K562 (cell line): ENCODE data around the gene PMIS2. TPM values are rescaled to one million over a fixed set of nuclear protein-coding genes. Genes with fewer than 3 reads are reported as not detected.

Source experiments
- ATAC-seq: fragments of 200-7000 bp; cut with Tn5 transposase; 3 replicates; pipeline ENCODE4 v1.9.1; 2020; ENCODE audit warnings: moderate library complexity
- BruUV-seq: library from RNA; stranded (reverse); fragments of 400-500 nt; replicated peaks from 2 replicates; lab custom pipeline; 2021; lab: Mats Ljungman, UMichigan
- CTCF ChIA-PET: fragments of 300-600 bp; formaldehyde crosslinking; extraction: SDS; loops from one replicate; lab custom pipeline; 2021; ENCODE audit warnings: low intra/inter-chr PET ratio; lab: Yijun Ruan, JAX
- POLR2A ChIA-PET: fragments of 300-600, 350-650 bp; sonication (Branson Sonifier 250); formaldehyde crosslinking; extraction: SDS; loops from one replicate; lab custom pipeline; 2021; ENCODE audit warnings: antibody characterized with exemption, inconsistent platforms; lab: Yijun Ruan, JAX
- DNase-seq, 4 experiments: peaks; one replicate each; pipeline versions ENCODE4 v3.0.0 to v3.0.0-alpha.2; 2011 to 2018; ENCODE audit warnings: low spot score in 3 of 4, mixed read lengths in 3 of 4; ENCODE audit errors: extremely low read depth in 1 of 4
- FAIRE-seq: peaks from 2 replicates; lab custom pipeline; 2011; peaks lifted over from hg19 to GRCh38; lab: Jason Lieb, UNC
- H2AFZ ChIP-seq: 2 replicates; pipeline ENCODE4 v1.6.0; 2011; ENCODE audit warnings: low read depth, low read length, control low read depth, inconsistent platforms
- H3K27ac ChIP-seq: fragments of 200-600 bp; 3 replicates; pipeline ENCODE4 v1.8.0; 2011; ENCODE audit warnings: low read depth, mild to moderate bottlenecking, control low read depth, inconsistent platforms, low read length, moderate library complexity, mixed read lengths; ENCODE audit errors: extremely low read depth
- H3K27me3 ChIP-seq, 2 experiments: fragments of 300-600 bp in 1 of 2; 2 replicates in 1 of 2; 3 replicates in 1 of 2; pipeline versions ENCODE4 v1.6.0 to v1.8.0; 2011; ENCODE audit warnings: inconsistent platforms in 2 of 2, low read length in 2 of 2, mild to moderate bottlenecking in 1 of 2, mixed read lengths in 1 of 2, moderate library complexity in 1 of 2; ENCODE audit not compliant: control insufficient read depth in 2 of 2, insufficient read depth in 2 of 2
- H3K36me3 ChIP-seq: fragments of 300-600 bp; 3 replicates; pipeline ENCODE4 v1.8.0; 2011; ENCODE audit warnings: mild to moderate bottlenecking, low read length, inconsistent platforms; ENCODE audit not compliant: control insufficient read depth, insufficient read depth
- H3K4me1 ChIP-seq, 2 experiments: fragments of 200-600 bp in 1 of 2; replicated peaks in 1 of 2; 2 replicates in 1 of 2; 3 replicates in 1 of 2; pipeline versions ENCODE4 v1.5.1 to v1.8.0; 2011; ENCODE audit warnings: inconsistent platforms in 2 of 2, low read length in 2 of 2, mild to moderate bottlenecking in 1 of 2, mixed read lengths in 1 of 2, moderate library complexity in 1 of 2; ENCODE audit not compliant: control insufficient read depth in 2 of 2, insufficient read depth in 2 of 2
- H3K4me2 ChIP-seq: 2 replicates; pipeline ENCODE4 v1.6.1; 2011; ENCODE audit warnings: low read length, control low read depth, inconsistent platforms, mixed read lengths; ENCODE audit not compliant: insufficient read depth
- H3K4me3 ChIP-seq: fragments of 200-600 bp; sonication (generic), shearing (Covaris generic); 2 replicates; pipeline ENCODE4 v1.5.1; 2016; ENCODE audit warnings: control low read depth, inconsistent platforms
- H3K79me2 ChIP-seq: fragments of 200-600 bp; 3 replicates; pipeline ENCODE4 v1.8.0; 2011; ENCODE audit warnings: low read length, inconsistent platforms; ENCODE audit not compliant: control insufficient read depth, insufficient read depth
- H3K9ac ChIP-seq, 2 experiments: 2 replicates each; pipeline versions ENCODE4 v1.6.0 to v1.6.1; 2011; ENCODE audit warnings: low read depth in 2 of 2, low read length in 2 of 2, control low read depth in 1 of 2, inconsistent platforms in 1 of 2, mild to moderate bottlenecking in 1 of 2, mixed read lengths in 1 of 2; ENCODE audit not compliant: insufficient read depth in 1 of 2
- H3K9me1 ChIP-seq: one replicate; pipeline ENCODE4 v1.6.0; 2011; ENCODE audit warnings: inconsistent platforms, mild to moderate bottlenecking, low read length, moderate library complexity; ENCODE audit not compliant: control insufficient read depth, insufficient read depth
- H3K9me3 ChIP-seq: replicated peaks from 2 replicates; pipeline ENCODE4 v1.5.1; 2011; ENCODE audit warnings: low read depth, low read length, inconsistent platforms; ENCODE audit not compliant: control insufficient read depth, insufficient read depth
- H4K20me1 ChIP-seq: replicated peaks from 2 replicates; pipeline ENCODE4 v1.6.1; 2011; ENCODE audit warnings: low read length, inconsistent platforms, mixed read lengths; ENCODE audit not compliant: control insufficient read depth, insufficient read depth
- FOXP1 ChIP-seq: sonication (generic); formaldehyde crosslinking; IDR thresholded peaks from 2 replicates; pipeline ENCODE4 v1.8.0; 2022; ENCODE audit warnings: mild to moderate bottlenecking, missing genetic modification reagents
- GTF2A2 ChIP-seq: IDR thresholded peaks from 2 replicates; pipeline ENCODE4 v1.6.1; 2016; ENCODE audit warnings: mild to moderate bottlenecking, missing genetic modification characterization, missing compliant biosample characterization
- GTF2E2 ChIP-seq: fragments of 200-800 bp; sonication (Bioruptor generic); IDR thresholded peaks from 2 replicates; pipeline ENCODE4 v1.6.1; 2016; ENCODE audit warnings: missing genetic modification characterization, missing compliant biosample characterization
- HMGN3 ChIP-seq: IDR thresholded peaks from 2 replicates; pipeline ENCODE4 v1.6.1; 2011; ENCODE audit warnings: borderline replicate concordance, low read depth, mild to moderate bottlenecking, mixed read lengths, low read length; ENCODE audit not compliant: insufficient read length; ENCODE audit errors: extremely low read depth
- MCM2 ChIP-seq: fragments of 450-650 bp; IDR thresholded peaks from 2 replicates; pipeline ENCODE4 v1.6.1; 2017; ENCODE audit warnings: low read depth, mild to moderate bottlenecking
- MTA1 ChIP-seq: fragments of 450-650 bp; IDR thresholded peaks from 2 replicates; pipeline ENCODE4 v1.6.1; 2017; ENCODE audit warnings: borderline replicate concordance
- MYC ChIP-seq, 2 experiments: fragments of 250-450 bp in 1 of 2; sonication (Bioruptor Pico) in 1 of 2; IDR thresholded peaks; 2 replicates each; pipeline versions ENCODE4 v1.5.1 to v1.6.1; 2012 to 2021; ENCODE audit warnings: low read depth in 2 of 2, borderline replicate concordance in 1 of 2, improper control_type of control experiment in 1 of 2, low read length in 1 of 2, mild to moderate bottlenecking in 1 of 2, moderate library complexity in 1 of 2
- MYNN ChIP-seq, 2 experiments: sonication (generic); formaldehyde crosslinking in 1 of 2; IDR thresholded peaks; 2 replicates each; pipeline versions ENCODE4 v1.5.0 to v1.6.1; 2016 to 2020; ENCODE audit warnings: antibody characterized with exemption in 1 of 2, missing genetic modification reagents in 1 of 2
- NFIC ChIP-seq: fragments of 450-650 bp; IDR thresholded peaks from 2 replicates; pipeline ENCODE4 v1.6.1; 2017; ENCODE audit warnings: mild to moderate bottlenecking, inconsistent platforms
- RBFOX2 ChIP-seq: fragments of 200-400 bp; formaldehyde crosslinking; IDR thresholded peaks from 2 replicates; pipeline ENCODE4 v1.6.1; 2017; ENCODE audit warnings: low read depth, mild to moderate bottlenecking, low read length, moderate library complexity
- RBM39 ChIP-seq: fragments of 200-400 bp; formaldehyde crosslinking; optimal IDR thresholded peaks from 2 replicates; pipeline ENCODE3; 2018; ENCODE audit warnings: low read depth, low read length
- SMAD1 ChIP-seq: fragments of 150-350 bp; IDR thresholded peaks from 2 replicates; pipeline ENCODE4 v1.6.1; 2014; ENCODE audit warnings: low read length, low read depth; ENCODE audit not compliant: partially characterized antibody
- TBL1XR1 ChIP-seq, 2 experiments: IDR thresholded peaks; 2 replicates each; pipeline ENCODE4 v1.6.1; 2012; ENCODE audit warnings: improper control_type of control experiment in 2 of 2, low read length in 2 of 2, mild to moderate bottlenecking in 1 of 2
- TSC22D4 ChIP-seq: fragments of 450-650 bp; IDR thresholded peaks from 2 replicates; pipeline ENCODE4 v1.6.1; 2016; ENCODE audit warnings: missing genetic modification characterization, missing biosample characterization, control low read depth
- WGBS: fragments of 100-300 bp; shearing (Covaris generic); methylation state at CpG from one replicate; pipeline ENCODE4 v1.1.6; 2016; ENCODE audit warnings: low coverage, mixed read lengths; ENCODE audit not compliant: insufficient coverage; ENCODE audit errors: missing lambda C conversion rate; 5-methylcytosine and 5-hydroxymethylcytosine counted together
- in situ Hi-C: fragments of 300-500 bp; cut with MboI; formaldehyde crosslinking; loops from 4 replicates; pipeline ENCODE4 v1.15.0; 2018; ENCODE audit warnings: inconsistent platforms, mixed read lengths
- intact Hi-C: fragments of 100-400 bp; cut with micrococcal nuclease; formaldehyde crosslinking; loops from 2 replicates; pipeline ENCODE4 v1.14.2; 2022
- polyA plus RNA-seq, 8 experiments: library from polyadenylated mRNA; depleted of rRNA in 4 of 8; stranded (reverse) in 5 of 8; unstranded in 3 of 8; fragments of >200 nt; fragmentation: Nextera tagmentation in 2 of 8; fragmentation: Illumina TruSeq in 1 of 8; extraction: Ambion mirVana in 2 of 8; extraction: Trizol in 1 of 8; gene quantifications; 2 replicates each; pipeline versions ENCODE4 v1.2.1 to v1.2.3, GENCODE V29; 2011 to 2014; ENCODE audit warnings: inconsistent platforms in 1 of 8, missing spikeins in 1 of 8
- total RNA-seq, 7 experiments: library from RNA; depleted of rRNA in 6 of 7; stranded (reverse); fragments of >200 nt in 6 of 7; fragmentation: Illumina TruSeq in 2 of 7; extraction: Trizol in 2 of 7; gene quantifications; 2 replicates each; pipeline versions ENCODE4 v1.2.1 to v1.2.3, GENCODE V29; 2011 to 2021; ENCODE audit warnings: low replicate concordance in 1 of 7

The PMIS2 gene
- total and polyA plus RNA-seq, 9 of the 15 experiments (the other 6 are each of a cell fraction or from before 2014, with no cell fraction given) = not detected

- TF ChIP-seq SMAD1 = no peak
- TF ChIP-seq RBM39 = no peak
- no peak for TF ChIP-seq MCM2
- TF ChIP-seq NFIC = 0 out of 2 replicates have a peak, but pooled peaks have one; percentile 1
- peak; percentile 26 for TF ChIP-seq HMGN3
- no peak for TF ChIP-seq MYNN (IDR thresholded peaks at IDR 0.05)
- TF ChIP-seq MYNN (CRISPR knock-in tag; IDR thresholded peaks at IDR 0.05) = no peak
- no peak for TF ChIP-seq GTF2E2 (tag)
- 0 out of 2 replicates have a peak, but pooled peaks have one; percentile 1 for TF ChIP-seq FOXP1 (CRISPR knock-in tag)
- no peak for TF ChIP-seq MYC (IDR thresholded peaks at IDR 0.05; ENCODE audit: low read depth, low read length)
- 0 out of 2 replicates have a peak, but pooled peaks have one; percentile 20 for TF ChIP-seq MYC (CRISPR knock-in tag; IDR thresholded peaks at IDR 0.05; ENCODE audit: borderline replicate concordance, low read depth)
These were observed 40.1 kb upstream of the PMIS2 start (continued) for GRCh38 chr19:35545855-35546381.

GRCh38 chr19:35546532-35546931 lies 39.4 kb upstream of the PMIS2 start:
- Histone ChIP-seq H3K4me3 (peak overlapping the region; percentile 96), H3K9me1 (peaks cover 13% of the 10 kb centered on the region), H3K4me1 (peaks cover 16 to 44% of the 10 kb centered on the region in 2 experiments; a peak in 4 of 5 replicates), H3K9me3 (no peaks in the 10 kb centered on the region), H3K4me2 (peak overlapping the region; percentile 100), H4K20me1 (peaks cover 9% of the 10 kb centered on the region), H3K79me2 (peaks cover 36% of the 10 kb centered on the region), H3K36me3 (peaks cover 56% of the 10 kb centered on the region; the same call in 2 of the 3 replicates)
- DNase-seq (no peak), ATAC-seq (no peak), FAIRE-seq (peak; percentile 26)
- CTCF ChIA-PET = no interaction called here
- 59% methylated on average over 8 of the region's 8 CpGs for WGBS
- POLR2A ChIA-PET = no interaction called here
- intact Hi-C loops = no loop called here
- TSS peak; percentile 65 for BruUV-seq
- TF ChIP-seq GTF2A2 (no peak), TSC22D4 (tag) (no peak), MTA1 (no peak), RBFOX2 (0 out of 2 replicates have a peak, but pooled peaks have one; percentile 29), TBL1XR1 (IDR thresholded peaks at IDR 0.05; ENCODE audit: low read length in 2 of 2) (no peak)
- TF ChIP-seq, all 486 proteins: peak for 1
- Histone ChIP-seq H3K9ac (peak overlapping the region; percentile 93), H3K27ac (peak overlapping the region; percentile 90; the same call in 2 of the 3 replicates), H2AFZ (no peak overlapping the region), H3K27me3 (no peaks in the 10 kb centered on the region)
- in situ Hi-C loops = no loop called here
